GM23338 (cell line): Measurements from ENCODE around the gene PHOX2B. TPM values are rescaled to one million over a fixed set of nuclear protein-coding genes. Genes with fewer than 3 reads are reported as not detected.

Experiments used
- ATAC-seq: fragments of 200-7000 bp; cut with Tn5 transposase; 3 replicates; pipeline ENCODE4 v1.9.1; 2020
- DNase-seq: peaks from one replicate; pipeline ENCODE4 v3.0.0-alpha.2; 2015; ENCODE audit warnings: low spot score
- H2AFZ ChIP-seq: fragments of 200-600 bp; sonication (generic); 2 replicates; pipeline ENCODE4 v1.8.0; 2016; ENCODE audit warnings: antibody characterized with exemption, mild to moderate bottlenecking, moderate library complexity
- H3F3A ChIP-seq: fragments of 200-600 bp; sonication (generic); replicated peaks from 2 replicates; pipeline ENCODE4 v1.8.0; 2017; ENCODE audit warnings: antibody characterized with exemption, mixed run types, low read depth
- H3K27ac ChIP-seq: fragments of 200-600 bp; sonication (generic); 2 replicates; pipeline ENCODE4 v1.6.1; 2016; ENCODE audit warnings: low read depth
- H3K27me3 ChIP-seq: fragments of 200-600 bp; sonication (generic); 2 replicates; pipeline ENCODE4 v1.8.0; 2016; ENCODE audit warnings: mild to moderate bottlenecking, mixed run types, moderate library complexity; ENCODE audit not compliant: insufficient read depth
- H3K36me3 ChIP-seq: fragments of 200-600 bp; sonication (generic); 2 replicates; pipeline ENCODE4 v1.8.0; 2016; ENCODE audit warnings: mild to moderate bottlenecking; ENCODE audit not compliant: insufficient read depth
- H3K4me1 ChIP-seq: fragments of 200-600 bp; sonication (generic); 2 replicates; pipeline ENCODE4 v1.8.0; 2016; ENCODE audit warnings: mild to moderate bottlenecking, moderate library complexity; ENCODE audit not compliant: insufficient read depth
- H3K4me2 ChIP-seq: fragments of 200-600 bp; sonication (generic); 2 replicates; pipeline ENCODE4 v1.7.1; 2017; ENCODE audit warnings: mixed run types
- H3K4me3 ChIP-seq: fragments of 200-600 bp; sonication (generic); 2 replicates; pipeline ENCODE4 v1.6.1; 2016; ENCODE audit warnings: mixed run types
- H3K79me2 ChIP-seq: fragments of 200-600 bp; sonication (generic); replicated peaks from 2 replicates; pipeline ENCODE4 v1.8.0; 2017; ENCODE audit warnings: mild to moderate bottlenecking; ENCODE audit not compliant: insufficient read depth
- H3K9me2 ChIP-seq: fragments of 200-600 bp; sonication (generic); 2 replicates; pipeline ENCODE4 v1.8.0; 2017; ENCODE audit not compliant: insufficient read depth
- H4K20me1 ChIP-seq: fragments of 200-600 bp; sonication (generic); replicated peaks from 2 replicates; pipeline ENCODE4 v1.8.0; 2017; ENCODE audit warnings: mild to moderate bottlenecking; ENCODE audit not compliant: insufficient read depth
- H3K27ac Mint-ChIP-seq: 2 replicates; pipeline ENCODE4 v1.8.0; 2020; ENCODE audit warnings: inconsistent platforms, mild to moderate bottlenecking, moderate library complexity, mixed read lengths
- H3K27me3 Mint-ChIP-seq: 3 replicates; pipeline ENCODE4 v1.8.0; 2022; ENCODE audit warnings: low read depth, mild to moderate bottlenecking, moderate library complexity, mixed read lengths, inconsistent platforms; ENCODE audit not compliant: insufficient read depth, poor library complexity
- H3K36me3 Mint-ChIP-seq: 3 replicates; pipeline ENCODE4 v1.8.0; 2021; ENCODE audit warnings: low read depth, mild to moderate bottlenecking, inconsistent platforms, moderate library complexity, mixed read lengths
- H3K4me1 Mint-ChIP-seq: 3 replicates; pipeline ENCODE4 v1.8.0; 2020; ENCODE audit warnings: mild to moderate bottlenecking, inconsistent platforms, mixed read lengths
- H3K4me3 Mint-ChIP-seq: 3 replicates; pipeline ENCODE4 v1.8.0; 2021; ENCODE audit warnings: moderate library complexity, mild to moderate bottlenecking, inconsistent platforms, mixed read lengths
- H3K9me3 Mint-ChIP-seq: 3 replicates; pipeline ENCODE4 v1.8.0; 2020; ENCODE audit warnings: moderate library complexity, mild to moderate bottlenecking, inconsistent platforms, mixed read lengths
- POLR2AphosphoS5 ChIP-seq: IDR thresholded peaks from 2 replicates; pipeline ENCODE4 v1.6.1; 2016; ENCODE audit warnings: antibody characterized with exemption, low read depth
- ZNF114 ChIP-seq: fragments of 250-450 bp; sonication (Bioruptor Pico); IDR thresholded peaks from 2 replicates; pipeline ENCODE4 v1.5.0; 2020; ENCODE audit warnings: mild to moderate bottlenecking, moderate library complexity
- ZNF331 ChIP-seq: fragments of 250-450 bp; sonication (Bioruptor Pico); IDR thresholded peaks from 2 replicates; pipeline ENCODE4 v1.5.0; 2020; ENCODE audit warnings: low read depth, mild to moderate bottlenecking, moderate library complexity
- polyA plus RNA-seq: library from polyadenylated mRNA; unstranded; fragments of >200 nt; fragmentation: Nextera tagmentation; extraction: Ambion mirVana; gene quantifications from 2 replicates; pipeline ENCODE4 v1.2.1, GENCODE V29; 2016
- total RNA-seq: library from RNA; depleted of rRNA; stranded (reverse); fragments of >200 nt; shearing (Covaris generic); gene quantifications from 2 replicates; pipeline ENCODE4 v1.2.3, GENCODE V29; 2014
- TF ChIP-seq, protein P1 (sequence below), 2 experiments: fragments of 200-600 bp in 1 of 2; sonication (generic) in 1 of 2; conservative IDR thresholded peaks; 2 replicates each; pipeline versions ENCODE4 v1.5.1 to v1.6.1; 2016 to 2017; ENCODE audit warnings: antibody characterized with exemption in 2 of 2, low read depth in 2 of 2, mild to moderate bottlenecking in 2 of 2, moderate library complexity in 1 of 2
- TF ChIP-seq, protein P2 (sequence below): IDR thresholded peaks from one replicate; pipeline ENCODE4 v1.6.1; 2018; ENCODE audit warnings: antibody characterized with exemption; ENCODE audit not compliant: unreplicated experiment
- TF ChIP-seq, protein P3 (sequence below): IDR thresholded peaks from 2 replicates; pipeline ENCODE4 v1.6.1; 2016; ENCODE audit warnings: antibody characterized with exemption
- TF ChIP-seq, protein P4 (sequence below): fragments of 250-450 bp; sonication (Bioruptor Pico); IDR thresholded peaks from 2 replicates; pipeline ENCODE4 v1.5.0; 2020; ENCODE audit warnings: mild to moderate bottlenecking, moderate library complexity

PHOX2B gene
- total and polyA plus RNA-seq, 2 experiments from 2014 or later = not detected

DNA sequence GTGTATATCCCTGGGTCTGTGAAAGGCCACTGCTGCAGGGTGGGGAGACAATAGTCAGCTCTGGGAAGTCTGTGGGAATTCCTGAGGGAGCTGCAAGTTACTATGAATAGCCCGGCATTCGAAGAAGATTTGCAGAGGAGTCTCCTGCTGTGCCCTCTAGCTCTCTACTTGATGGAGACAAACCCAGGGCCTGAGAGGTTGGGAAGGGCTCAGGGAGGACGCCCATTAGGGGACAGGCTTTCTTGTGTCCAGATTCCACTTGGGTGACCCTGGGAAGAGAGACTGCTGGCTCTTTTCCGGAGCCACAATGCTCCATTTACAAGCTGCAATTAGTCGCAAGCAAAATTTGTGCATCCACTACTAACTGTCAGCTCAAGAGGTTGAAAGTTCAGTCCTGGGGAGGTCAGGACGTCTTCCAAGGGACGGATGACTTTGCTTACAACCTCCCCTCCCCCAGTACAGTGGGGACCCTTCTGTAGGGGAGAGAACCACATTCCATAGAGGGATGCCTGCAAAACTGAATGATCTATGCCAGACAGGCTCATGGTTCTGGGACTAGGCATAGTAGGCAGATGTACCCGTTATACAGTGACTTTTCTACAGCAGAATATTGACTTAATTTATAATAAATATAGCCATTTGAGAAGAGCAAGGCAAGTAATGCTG lies 48.2 kb upstream of the PHOX2B start:
- Histone ChIP-seq H3K9me2 (0 out of 2 replicates have a peak, but pooled peaks cover 4% of the 10 kb centered on the region), H2AFZ (0 out of 2 replicates have a peak overlapping the region, but pooled peaks have one; percentile 19), H3K27me3 (no peaks in the 10 kb centered on the region), H3K4me2 (peak overlapping the region; percentile 65), H3K36me3 (no peaks in the 10 kb centered on the region), H4K20me1 (no peaks in the 10 kb centered on the region), H3K27ac (no peak overlapping the region; the same call in 1 of the 2 replicates), H3K4me3 (peak overlapping the region; percentile 24; the same call in 1 of the 2 replicates), H3K4me1 (peaks cover 26% of the 10 kb centered on the region), H3K79me2 (no peaks in the 10 kb centered on the region), H3F3A (no peaks in the 10 kb centered on the region)
- no peak overlapping the region; the same call in 1 of the 2 replicates for H3K27ac Mint-ChIP-seq
- TF ChIP-seq, protein P1, sequence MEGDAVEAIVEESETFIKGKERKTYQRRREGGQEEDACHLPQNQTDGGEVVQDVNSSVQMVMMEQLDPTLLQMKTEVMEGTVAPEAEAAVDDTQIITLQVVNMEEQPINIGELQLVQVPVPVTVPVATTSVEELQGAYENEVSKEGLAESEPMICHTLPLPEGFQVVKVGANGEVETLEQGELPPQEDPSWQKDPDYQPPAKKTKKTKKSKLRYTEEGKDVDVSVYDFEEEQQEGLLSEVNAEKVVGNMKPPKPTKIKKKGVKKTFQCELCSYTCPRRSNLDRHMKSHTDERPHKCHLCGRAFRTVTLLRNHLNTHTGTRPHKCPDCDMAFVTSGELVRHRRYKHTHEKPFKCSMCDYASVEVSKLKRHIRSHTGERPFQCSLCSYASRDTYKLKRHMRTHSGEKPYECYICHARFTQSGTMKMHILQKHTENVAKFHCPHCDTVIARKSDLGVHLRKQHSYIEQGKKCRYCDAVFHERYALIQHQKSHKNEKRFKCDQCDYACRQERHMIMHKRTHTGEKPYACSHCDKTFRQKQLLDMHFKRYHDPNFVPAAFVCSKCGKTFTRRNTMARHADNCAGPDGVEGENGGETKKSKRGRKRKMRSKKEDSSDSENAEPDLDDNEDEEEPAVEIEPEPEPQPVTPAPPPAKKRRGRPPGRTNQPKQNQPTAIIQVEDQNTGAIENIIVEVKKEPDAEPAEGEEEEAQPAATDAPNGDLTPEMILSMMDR (conservative IDR thresholded peaks at IDR 0.05; ENCODE audit: low read depth in 2 of 2) = no peak
- TF ChIP-seq, protein P2, sequence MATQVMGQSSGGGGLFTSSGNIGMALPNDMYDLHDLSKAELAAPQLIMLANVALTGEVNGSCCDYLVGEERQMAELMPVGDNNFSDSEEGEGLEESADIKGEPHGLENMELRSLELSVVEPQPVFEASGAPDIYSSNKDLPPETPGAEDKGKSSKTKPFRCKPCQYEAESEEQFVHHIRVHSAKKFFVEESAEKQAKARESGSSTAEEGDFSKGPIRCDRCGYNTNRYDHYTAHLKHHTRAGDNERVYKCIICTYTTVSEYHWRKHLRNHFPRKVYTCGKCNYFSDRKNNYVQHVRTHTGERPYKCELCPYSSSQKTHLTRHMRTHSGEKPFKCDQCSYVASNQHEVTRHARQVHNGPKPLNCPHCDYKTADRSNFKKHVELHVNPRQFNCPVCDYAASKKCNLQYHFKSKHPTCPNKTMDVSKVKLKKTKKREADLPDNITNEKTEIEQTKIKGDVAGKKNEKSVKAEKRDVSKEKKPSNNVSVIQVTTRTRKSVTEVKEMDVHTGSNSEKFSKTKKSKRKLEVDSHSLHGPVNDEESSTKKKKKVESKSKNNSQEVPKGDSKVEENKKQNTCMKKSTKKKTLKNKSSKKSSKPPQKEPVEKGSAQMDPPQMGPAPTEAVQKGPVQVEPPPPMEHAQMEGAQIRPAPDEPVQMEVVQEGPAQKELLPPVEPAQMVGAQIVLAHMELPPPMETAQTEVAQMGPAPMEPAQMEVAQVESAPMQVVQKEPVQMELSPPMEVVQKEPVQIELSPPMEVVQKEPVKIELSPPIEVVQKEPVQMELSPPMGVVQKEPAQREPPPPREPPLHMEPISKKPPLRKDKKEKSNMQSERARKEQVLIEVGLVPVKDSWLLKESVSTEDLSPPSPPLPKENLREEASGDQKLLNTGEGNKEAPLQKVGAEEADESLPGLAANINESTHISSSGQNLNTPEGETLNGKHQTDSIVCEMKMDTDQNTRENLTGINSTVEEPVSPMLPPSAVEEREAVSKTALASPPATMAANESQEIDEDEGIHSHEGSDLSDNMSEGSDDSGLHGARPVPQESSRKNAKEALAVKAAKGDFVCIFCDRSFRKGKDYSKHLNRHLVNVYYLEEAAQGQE = no peak
- TF ChIP-seq POLR2AphosphoS5 (no peak), ZNF331 (CRISPR knock-in tag) (0 out of 2 replicates have a peak, but pooled peaks have one; percentile 3), ZNF114 (peak; percentile 75; the same call in 1 of the 2 replicates)
- TF ChIP-seq, protein P3, sequence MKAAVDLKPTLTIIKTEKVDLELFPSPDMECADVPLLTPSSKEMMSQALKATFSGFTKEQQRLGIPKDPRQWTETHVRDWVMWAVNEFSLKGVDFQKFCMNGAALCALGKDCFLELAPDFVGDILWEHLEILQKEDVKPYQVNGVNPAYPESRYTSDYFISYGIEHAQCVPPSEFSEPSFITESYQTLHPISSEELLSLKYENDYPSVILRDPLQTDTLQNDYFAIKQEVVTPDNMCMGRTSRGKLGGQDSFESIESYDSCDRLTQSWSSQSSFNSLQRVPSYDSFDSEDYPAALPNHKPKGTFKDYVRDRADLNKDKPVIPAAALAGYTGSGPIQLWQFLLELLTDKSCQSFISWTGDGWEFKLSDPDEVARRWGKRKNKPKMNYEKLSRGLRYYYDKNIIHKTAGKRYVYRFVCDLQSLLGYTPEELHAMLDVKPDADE = no peak
- TF ChIP-seq, protein P4, sequence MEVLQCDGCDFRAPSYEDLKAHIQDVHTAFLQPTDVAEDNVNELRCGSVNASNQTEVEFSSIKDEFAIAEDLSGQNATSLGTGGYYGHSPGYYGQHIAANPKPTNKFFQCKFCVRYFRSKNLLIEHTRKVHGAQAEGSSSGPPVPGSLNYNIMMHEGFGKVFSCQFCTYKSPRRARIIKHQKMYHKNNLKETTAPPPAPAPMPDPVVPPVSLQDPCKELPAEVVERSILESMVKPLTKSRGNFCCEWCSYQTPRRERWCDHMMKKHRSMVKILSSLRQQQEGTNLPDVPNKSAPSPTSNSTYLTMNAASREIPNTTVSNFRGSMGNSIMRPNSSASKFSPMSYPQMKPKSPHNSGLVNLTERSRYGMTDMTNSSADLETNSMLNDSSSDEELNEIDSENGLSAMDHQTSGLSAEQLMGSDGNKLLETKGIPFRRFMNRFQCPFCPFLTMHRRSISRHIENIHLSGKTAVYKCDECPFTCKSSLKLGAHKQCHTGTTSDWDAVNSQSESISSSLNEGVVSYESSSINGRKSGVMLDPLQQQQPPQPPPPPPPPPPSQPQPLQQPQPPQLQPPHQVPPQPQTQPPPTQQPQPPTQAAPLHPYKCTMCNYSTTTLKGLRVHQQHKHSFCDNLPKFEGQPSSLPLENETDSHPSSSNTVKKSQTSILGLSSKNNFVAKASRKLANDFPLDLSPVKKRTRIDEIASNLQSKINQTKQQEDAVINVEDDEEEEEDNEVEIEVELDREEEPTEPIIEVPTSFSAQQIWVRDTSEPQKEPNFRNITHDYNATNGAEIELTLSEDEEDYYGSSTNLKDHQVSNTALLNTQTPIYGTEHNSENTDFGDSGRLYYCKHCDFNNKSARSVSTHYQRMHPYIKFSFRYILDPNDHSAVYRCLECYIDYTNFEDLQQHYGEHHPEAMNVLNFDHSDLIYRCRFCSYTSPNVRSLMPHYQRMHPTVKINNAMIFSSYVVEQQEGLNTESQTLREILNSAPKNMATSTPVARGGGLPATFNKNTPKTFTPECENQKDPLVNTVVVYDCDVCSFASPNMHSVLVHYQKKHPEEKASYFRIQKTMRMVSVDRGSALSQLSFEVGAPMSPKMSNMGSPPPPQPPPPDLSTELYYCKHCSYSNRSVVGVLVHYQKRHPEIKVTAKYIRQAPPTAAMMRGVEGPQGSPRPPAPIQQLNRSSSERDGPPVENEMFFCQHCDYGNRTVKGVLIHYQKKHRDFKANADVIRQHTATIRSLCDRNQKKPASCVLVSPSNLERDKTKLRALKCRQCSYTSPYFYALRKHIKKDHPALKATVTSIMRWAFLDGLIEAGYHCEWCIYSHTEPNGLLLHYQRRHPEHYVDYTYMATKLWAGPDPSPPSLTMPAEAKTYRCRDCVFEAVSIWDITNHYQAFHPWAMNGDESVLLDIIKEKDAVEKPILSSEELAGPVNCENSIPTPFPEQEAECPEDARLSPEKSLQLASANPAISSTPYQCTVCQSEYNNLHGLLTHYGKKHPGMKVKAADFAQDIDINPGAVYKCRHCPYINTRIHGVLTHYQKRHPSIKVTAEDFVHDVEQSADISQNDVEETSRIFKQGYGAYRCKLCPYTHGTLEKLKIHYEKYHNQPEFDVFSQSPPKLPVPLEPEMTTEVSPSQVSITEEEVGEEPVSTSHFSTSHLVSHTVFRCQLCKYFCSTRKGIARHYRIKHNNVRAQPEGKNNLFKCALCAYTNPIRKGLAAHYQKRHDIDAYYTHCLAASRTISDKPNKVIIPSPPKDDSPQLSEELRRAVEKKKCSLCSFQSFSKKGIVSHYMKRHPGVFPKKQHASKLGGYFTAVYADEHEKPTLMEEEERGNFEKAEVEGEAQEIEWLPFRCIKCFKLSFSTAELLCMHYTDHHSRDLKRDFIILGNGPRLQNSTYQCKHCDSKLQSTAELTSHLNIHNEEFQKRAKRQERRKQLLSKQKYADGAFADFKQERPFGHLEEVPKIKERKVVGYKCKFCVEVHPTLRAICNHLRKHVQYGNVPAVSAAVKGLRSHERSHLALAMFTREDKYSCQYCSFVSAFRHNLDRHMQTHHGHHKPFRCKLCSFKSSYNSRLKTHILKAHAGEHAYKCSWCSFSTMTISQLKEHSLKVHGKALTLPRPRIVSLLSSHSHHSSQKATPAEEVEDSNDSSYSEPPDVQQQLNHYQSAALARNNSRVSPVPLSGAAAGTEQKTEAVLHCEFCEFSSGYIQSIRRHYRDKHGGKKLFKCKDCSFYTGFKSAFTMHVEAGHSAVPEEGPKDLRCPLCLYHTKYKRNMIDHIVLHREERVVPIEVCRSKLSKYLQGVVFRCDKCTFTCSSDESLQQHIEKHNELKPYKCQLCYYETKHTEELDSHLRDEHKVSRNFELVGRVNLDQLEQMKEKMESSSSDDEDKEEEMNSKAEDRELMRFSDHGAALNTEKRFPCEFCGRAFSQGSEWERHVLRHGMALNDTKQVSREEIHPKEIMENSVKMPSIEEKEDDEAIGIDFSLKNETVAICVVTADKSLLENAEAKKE (CRISPR knock-in tag) = peak; percentile 87
- H3K36me3 Mint-ChIP-seq = no peaks in the 10 kb centered on the region
- DNase-seq (peak; percentile 87), ATAC-seq (peak; percentile 98)
- H3K4me1 Mint-ChIP-seq = peaks cover 46% of the 10 kb centered on the region
- no peaks in the 10 kb centered on the region for H3K27me3 Mint-ChIP-seq
- H3K4me3 Mint-ChIP-seq = peak overlapping the region; percentile 37
- no peaks in the 10 kb centered on the region for H3K9me3 Mint-ChIP-seq
